HCEC 1CT (cell line): ENCODE measurements around the gene CFAP43.
A peak's percentile ranks its signal among the peaks of the same experiment; 100 is the strongest.

ENCODE experiments used
- DNase-seq: peaks from one replicate; pipeline ENCODE4 v3.0.0-alpha.2; 2017

Gene CFAP43

GRCh38 chr10:104123397-104123796 lies 108.8 kb downstream of the CFAP43 start:
- DNase-seq, result peak; percentile 20

GRCh38 chr10:104122225-104123107 lies 109.7 kb downstream of the CFAP43 start:
- DNase-seq, result peak; percentile 20

GRCh38 chr10:104121485-104122224 lies 110.5 kb downstream of the CFAP43 start, which contains the start of gene SFR1:
Gene SFR1, plus strand, starts transcription at chr10:104122171. Its CDS starts 13 bp downstream, at chr10:104122184.
- DNase-seq, result peak; percentile 99

- DNase-seq, result peak; percentile 95
Observed at GRCh38 chr10:104120903-104121484, 111.2 kb downstream of the CFAP43 start.

- no peak for DNase-seq
Observed at GRCh38 chr10:104120512-104120902, 111.7 kb downstream of the CFAP43 start.

- no peak for DNase-seq
Observed at GRCh38 chr10:104119996-104120395, 112.2 kb downstream of the CFAP43 start.

- DNase-seq, result no peak
Observed at GRCh38 chr10:104117839-104118323, 114.3 kb downstream of the CFAP43 start.

- no peak for DNase-seq
Observed at GRCh38 chr10:104113376-104113956, 118.7 kb downstream of the CFAP43 start.

GRCh38 chr10:104109908-104110662 lies 122.1 kb downstream of the CFAP43 start:
- DNase-seq, result peak; percentile 94

GRCh38 chr10:104104926-104105325 lies 127.2 kb downstream of the CFAP43 start:
- DNase-seq, result no peak

- no peak for DNase-seq
Observed at GRCh38 chr10:104104418-104104817, 127.7 kb downstream of the CFAP43 start.

- DNase-seq, result no peak
Observed at GRCh38 chr10:104103956-104104355, 128.2 kb downstream of the CFAP43 start.

- DNase-seq, result no peak
Observed at GRCh38 chr10:104101902-104102301, 130.3 kb downstream of the CFAP43 start.

GRCh38 chr10:104100795-104101194 lies 131.4 kb downstream of the CFAP43 start:
- no peak for DNase-seq

- DNase-seq, result no peak
Observed at GRCh38 chr10:104099941-104100340, 132.2 kb downstream of the CFAP43 start.

GRCh38 chr10:104099269-104099668 lies 132.9 kb downstream of the CFAP43 start:
- peak; percentile 25 for DNase-seq

GRCh38 chr10:104098358-104098925 lies 133.7 kb downstream of the CFAP43 start:
- DNase-seq, result peak; percentile 18

GRCh38 chr10:104096692-104097091 lies 135.5 kb downstream of the CFAP43 start:
- DNase-seq, result no peak

GRCh38 chr10:104092749-104093148 lies 139.4 kb downstream of the CFAP43 start:
- no peak for DNase-seq

- no peak for DNase-seq
Observed at GRCh38 chr10:104090611-104091010, 141.6 kb downstream of the CFAP43 start.

- no peak for DNase-seq
Observed at GRCh38 chr10:104089621-104090020, 142.5 kb downstream of the CFAP43 start.

GRCh38 chr10:104088239-104088638 lies 143.9 kb downstream of the CFAP43 start:
- no peak for DNase-seq
